HG03521 (cell line): ENCODE results near the gene NEK5.

Experiments used
- ATAC-seq: cut with Tn5 transposase; IDR thresholded peaks from one replicate; pipeline ENCODE4 v1.9.1; 2021; ENCODE audit warnings: mild to moderate bottlenecking, moderate library complexity; ENCODE audit not compliant: unreplicated experiment

NEK5 gene

DNA sequence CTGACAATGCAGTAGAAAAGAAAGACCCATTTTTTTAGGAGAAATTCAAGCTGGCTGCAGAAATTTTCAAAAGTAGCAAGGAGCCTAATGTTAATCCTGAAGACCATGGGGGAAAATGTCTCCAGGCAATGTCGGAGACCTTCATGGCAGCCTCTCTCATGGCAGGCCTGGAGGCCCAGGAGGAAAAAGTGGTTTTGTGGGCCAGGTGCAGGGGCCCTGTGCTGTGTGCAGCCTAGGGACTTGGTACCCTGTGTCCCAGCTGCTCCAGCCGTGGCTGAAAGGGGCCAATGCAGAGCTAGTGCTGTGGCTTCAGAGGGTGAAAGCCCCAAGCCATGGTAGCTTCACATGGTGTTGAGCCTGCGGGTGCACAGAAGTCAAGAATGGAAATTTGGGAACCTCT is 112.6 kb downstream of the NEK5 start:
- no peak for ATAC-seq

- ATAC-seq, result no peak
Observed at GRCh38 chr13:52012512-52012836, 116.4 kb downstream of the NEK5 start.

GRCh38 chr13:52011632-52012511 is 117.0 kb downstream of the NEK5 start, which contains the start of gene ALG11:
TSS of gene ALG11 (plus strand) at chr13:52012398. CDS start at chr13:52012419, 21 bp downstream.
- ATAC-seq, result peak; percentile 100

DNA sequence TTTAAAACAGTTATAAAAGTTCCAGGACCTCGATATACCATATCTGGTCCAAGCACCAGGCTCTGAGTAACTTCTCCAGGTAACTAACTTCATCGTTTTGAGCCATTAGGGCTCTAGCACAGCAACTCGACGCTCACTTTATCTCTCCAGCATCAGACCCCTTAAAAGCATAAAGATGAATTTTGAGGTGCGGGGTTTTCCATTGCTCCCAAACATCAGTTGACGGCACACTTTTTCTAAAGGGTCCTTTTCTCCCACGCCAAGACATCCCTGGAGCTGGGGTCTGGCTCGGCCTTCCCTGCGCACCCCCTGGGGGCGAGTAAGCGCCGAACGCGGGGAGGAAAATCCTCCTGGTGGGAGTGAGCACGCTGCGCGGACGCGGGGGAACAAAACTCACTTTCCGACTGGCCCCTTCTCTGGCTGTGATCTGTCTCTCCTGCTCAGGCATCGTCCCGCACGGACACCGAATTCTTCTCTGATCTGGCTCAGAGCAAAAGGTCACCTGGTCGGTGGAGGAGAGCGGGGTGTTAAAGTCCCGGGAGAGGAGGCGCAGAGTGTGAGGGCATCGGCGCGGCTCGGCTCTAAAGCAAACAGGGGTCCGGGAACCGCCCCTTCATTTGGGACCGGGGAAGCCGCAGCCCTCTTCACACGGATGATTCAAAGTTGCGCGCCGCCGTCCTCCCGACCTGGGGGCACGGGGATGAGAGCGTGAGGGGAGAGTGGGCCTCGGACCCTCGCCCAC is 117.8 kb downstream of the NEK5 start, which contains the start of gene ATP7B:
Gene ATP7B (minus strand): TSS at position 561 of the 742 bp plus-strand sequence. CDS start 113 bp downstream, at position 448.
- ATAC-seq, result no peak

DNA sequence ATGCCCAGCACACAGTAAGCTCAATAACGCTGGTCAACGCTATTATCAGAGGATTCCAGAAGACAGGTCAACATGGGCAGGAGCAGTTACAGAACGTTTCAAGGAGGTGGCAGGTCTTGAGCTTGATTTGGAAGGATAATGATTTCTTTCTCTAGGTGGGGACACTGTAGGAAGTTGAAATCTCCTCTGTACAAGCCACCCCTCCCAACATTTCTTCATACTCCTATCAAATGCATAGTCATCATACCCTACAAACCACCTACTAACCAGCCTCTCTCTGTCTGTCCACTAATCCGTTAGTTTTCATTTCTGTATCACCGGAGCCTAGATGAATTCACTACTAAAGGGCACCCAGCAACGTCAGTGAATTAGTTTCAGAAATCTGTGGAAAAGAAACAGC is 118.9 kb downstream of the NEK5 start:
- no peak for ATAC-seq

DNA sequence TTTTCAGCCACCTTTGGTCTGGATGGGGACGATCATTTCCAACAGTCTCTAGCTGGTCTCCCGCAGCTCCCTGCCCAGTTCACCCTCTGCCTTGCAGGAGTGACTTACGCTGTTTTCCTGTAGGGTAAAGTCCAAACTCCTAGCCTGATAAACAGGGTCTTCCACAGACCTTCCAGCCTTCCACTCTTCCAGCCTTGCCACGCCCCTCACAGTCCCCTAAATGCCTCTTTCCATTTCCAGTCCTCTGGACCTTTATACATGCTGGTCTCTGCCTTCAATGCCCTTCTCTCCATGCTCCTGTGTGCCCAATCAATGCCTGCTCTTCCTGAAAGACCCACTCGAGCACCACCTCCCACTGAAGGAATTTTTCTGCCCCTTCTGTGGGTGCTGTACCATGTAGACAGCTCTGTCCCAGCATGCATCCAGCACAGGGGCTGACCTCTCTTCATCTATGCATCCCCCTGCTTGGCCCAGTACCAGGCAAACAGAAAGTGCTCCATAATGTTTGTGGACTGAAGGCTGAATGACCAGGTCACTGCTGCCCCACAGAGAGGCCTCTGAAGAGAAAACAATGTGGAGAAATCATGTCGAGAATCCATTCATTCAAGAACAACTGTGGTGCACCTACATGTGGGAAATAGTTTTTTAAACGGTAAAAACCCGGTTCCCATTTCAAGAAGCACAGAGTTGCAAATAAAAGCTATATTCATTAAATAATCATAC is 122.2 kb downstream of the NEK5 start:
- ATAC-seq, result no peak

DNA sequence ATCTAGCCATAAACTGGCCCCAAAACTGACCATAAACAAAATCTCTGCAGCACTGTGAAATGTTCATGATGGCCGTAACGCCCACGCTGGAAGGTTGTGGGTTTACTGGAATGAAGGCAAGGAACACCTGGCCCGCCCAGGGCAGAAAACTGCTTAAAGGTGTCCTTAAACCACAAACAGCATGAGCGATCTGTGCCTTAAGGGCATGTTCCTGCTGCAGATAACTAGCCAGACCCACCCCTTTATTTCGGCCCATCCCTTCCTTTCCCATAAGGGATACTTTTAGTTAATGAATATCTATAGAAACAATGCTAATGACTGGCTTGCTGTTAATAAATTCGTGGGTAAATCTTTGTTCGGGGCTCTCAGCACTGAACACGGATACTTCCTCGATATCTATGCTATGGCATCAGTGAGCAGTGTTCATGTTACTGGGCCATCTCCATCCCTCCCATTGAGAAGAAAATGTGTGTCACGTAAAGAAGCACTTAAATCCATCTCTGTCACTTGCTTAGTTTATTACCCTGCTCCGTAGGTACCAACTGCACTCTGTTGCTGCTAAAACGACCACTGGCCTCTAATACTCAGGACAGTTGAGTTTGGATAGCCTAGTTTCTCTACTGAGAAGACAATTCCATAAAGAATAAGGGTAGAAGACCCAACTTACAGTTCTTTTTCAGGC is 122.9 kb downstream of the NEK5 start:
- ATAC-seq, result no peak

- ATAC-seq, result no peak
Observed at GRCh38 chr13:52004511-52005170, 124.2 kb downstream of the NEK5 start.

GRCh38 chr13:52003541-52003940 is 125.3 kb downstream of the NEK5 start:
- ATAC-seq, result no peak

GRCh38 chr13:52002361-52002760 is 126.5 kb downstream of the NEK5 start:
- ATAC-seq, result no peak

DNA sequence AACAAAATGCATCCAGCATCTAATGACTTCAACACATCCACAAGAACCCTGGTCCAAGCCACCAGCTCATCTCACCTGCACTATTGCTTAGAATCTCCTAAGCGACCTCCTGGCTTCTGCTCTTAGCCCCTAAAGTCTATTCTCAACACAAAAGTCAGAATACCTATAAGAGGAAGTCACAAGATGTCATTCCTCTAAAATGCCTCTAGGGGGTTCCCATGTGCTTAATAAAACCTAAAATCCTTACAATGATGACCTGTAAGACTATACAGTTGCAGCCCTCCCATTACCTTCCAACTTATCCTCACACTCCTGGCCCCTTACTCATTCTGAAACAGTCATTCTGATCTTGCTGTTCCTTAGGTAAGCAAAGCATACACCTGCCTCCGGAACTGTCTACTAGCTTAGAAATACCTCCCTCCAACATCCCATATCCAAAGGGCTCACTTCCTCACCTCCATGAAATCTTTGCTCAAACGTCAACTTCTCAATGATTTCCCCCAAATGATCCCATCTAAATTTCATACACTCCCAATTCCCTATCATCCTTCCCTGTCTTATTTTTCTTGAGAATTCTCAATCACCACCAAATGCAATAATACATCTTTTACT is 127.6 kb downstream of the NEK5 start:
- peak; percentile 70 for ATAC-seq

- ATAC-seq, result no peak
Observed at GRCh38 chr13:51999921-52000320, 129.0 kb downstream of the NEK5 start.

- ATAC-seq, result no peak
Observed at GRCh38 chr13:51999510-51999911, 129.4 kb downstream of the NEK5 start.

GRCh38 chr13:51998723-51999509 is 130.0 kb downstream of the NEK5 start:
- no peak for ATAC-seq

- ATAC-seq, result no peak
Observed at GRCh38 chr13:51997641-51998330, 131.1 kb downstream of the NEK5 start.

DNA sequence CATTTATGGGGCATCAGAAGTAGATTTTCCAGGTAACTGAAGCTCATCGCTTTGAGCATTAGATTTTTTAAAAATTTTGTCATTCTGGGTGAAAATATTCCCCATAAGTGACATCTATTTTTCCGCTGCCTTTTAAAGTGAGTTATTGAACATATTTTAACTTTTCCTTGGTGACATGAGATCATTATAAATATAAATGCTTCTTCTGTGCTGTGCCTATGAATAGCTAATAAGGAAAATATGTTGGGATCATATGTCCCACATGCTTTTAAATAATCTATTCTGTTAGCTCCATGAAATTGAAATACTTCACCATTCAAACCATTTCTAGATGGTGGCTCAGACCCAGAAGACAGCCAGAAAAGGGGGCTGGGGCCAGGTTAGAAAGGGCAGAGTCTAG is 131.7 kb downstream of the NEK5 start:
- ATAC-seq, result no peak

DNA sequence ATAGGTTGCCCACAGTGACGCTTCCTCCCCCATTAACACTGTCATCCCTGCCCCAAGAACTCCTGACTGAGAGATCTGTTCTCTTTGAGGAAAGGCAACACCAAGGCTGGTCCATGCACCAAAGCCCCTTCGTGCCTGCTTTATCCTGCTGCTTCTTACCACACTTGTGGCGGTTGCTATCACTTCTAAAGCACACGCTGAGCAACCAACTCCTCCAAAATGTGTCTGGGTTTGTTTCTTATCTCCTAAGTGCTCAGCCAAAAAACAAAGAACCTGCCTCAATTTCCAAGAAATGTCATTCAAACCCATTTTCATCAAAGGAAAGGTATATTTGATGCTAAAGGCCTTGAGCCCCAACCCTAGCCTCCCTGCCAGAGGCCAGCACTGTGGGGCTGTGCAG is 132.2 kb downstream of the NEK5 start:
- ATAC-seq, result no peak
